ENCODE measurements around the gene MRPS10.
A peak's percentile ranks its signal among the peaks of the same experiment; 100 is the strongest.

MRPS10 gene

GRCh38 chr6:42228305-42228704 lies 10.6 kb upstream of the MRPS10 start:
- Mint-ChIP-seq H3K4me1 (peaks cover 5% of the 10 kb centered on the region), H3K9me3 (no peaks in the 10 kb centered on the region), H3K27ac (no peak overlapping the region), H3K36me3 (ENCODE audit: low read depth) (peaks cover 33% of the 10 kb centered on the region), H3K4me3 (no peak overlapping the region), H3K27me3 (ENCODE audit: low read depth) (peaks cover 4% of the 10 kb centered on the region)
- no peak for TF ChIP-seq CTCF (IDR thresholded peaks at IDR 0.05; ENCODE audit: unreplicated experiment in 3 of 3)

GRCh38 chr6:42227173-42227850 lies 9.7 kb upstream of the MRPS10 start:
- peaks cover 5% of the 10 kb centered on the region for H3K4me1 Mint-ChIP-seq
- H3K4me3 Mint-ChIP-seq: no peak overlapping the region
- H3K36me3 Mint-ChIP-seq (ENCODE audit: low read depth): peaks cover 27% of the 10 kb centered on the region
- peak overlapping the region; percentile 13 to 92 (median 80) for H3K27ac Mint-ChIP-seq
- H3K9me3 Mint-ChIP-seq: no peaks in the 10 kb centered on the region
- no peak for TF ChIP-seq CTCF (IDR thresholded peaks at IDR 0.05; ENCODE audit: unreplicated experiment in 3 of 3)
- peaks cover 4% of the 10 kb centered on the region for H3K27me3 Mint-ChIP-seq (ENCODE audit: low read depth)

GRCh38 chr6:42226645-42227143 lies 9.0 kb upstream of the MRPS10 start:
- Mint-ChIP-seq H3K27me3 (ENCODE audit: low read depth) (peaks cover 4% of the 10 kb centered on the region), H3K4me1 (peaks cover 5% of the 10 kb centered on the region), H3K9me3 (no peaks in the 10 kb centered on the region), H3K36me3 (ENCODE audit: low read depth) (peaks cover 21% of the 10 kb centered on the region), H3K27ac (peak overlapping the region; percentile 7 to 92 (median 13)), H3K4me3 (no peak overlapping the region)
- TF ChIP-seq CTCF (IDR thresholded peaks at IDR 0.05; ENCODE audit: unreplicated experiment in 3 of 3): no peak

GRCh38 chr6:42226161-42226611 lies 8.5 kb upstream of the MRPS10 start:
- Mint-ChIP-seq H3K9me3 (no peaks in the 10 kb centered on the region), H3K4me3 (no peak overlapping the region), H3K4me1 (peaks cover 5% of the 10 kb centered on the region), H3K36me3 (ENCODE audit: low read depth) (peaks cover 21% of the 10 kb centered on the region), H3K27me3 (ENCODE audit: low read depth) (peaks cover 8% of the 10 kb centered on the region), H3K27ac (peak overlapping the region; percentile 7 to 92 (median 13))
- TF ChIP-seq CTCF (IDR thresholded peaks at IDR 0.05; ENCODE audit: unreplicated experiment in 3 of 3): no peak

GRCh38 chr6:42225419-42225818 lies 7.8 kb upstream of the MRPS10 start:
- Mint-ChIP-seq H3K4me3 (no peak overlapping the region), H3K36me3 (ENCODE audit: low read depth) (peaks cover 20% of the 10 kb centered on the region), H3K9me3 (no peaks in the 10 kb centered on the region), H3K27me3 (ENCODE audit: low read depth) (peaks cover 8% of the 10 kb centered on the region), H3K4me1 (peaks cover 5% of the 10 kb centered on the region), H3K27ac (peak overlapping the region in 2 of 3 experiments; percentile 13 to 23)
- no peak for TF ChIP-seq CTCF (IDR thresholded peaks at IDR 0.05; ENCODE audit: unreplicated experiment in 3 of 3)

GRCh38 chr6:42225029-42225339 lies 7.3 kb upstream of the MRPS10 start:
- TF ChIP-seq CTCF (IDR thresholded peaks at IDR 0.05; ENCODE audit: unreplicated experiment in 3 of 3): no peak
- no peak overlapping the region for H3K4me3 Mint-ChIP-seq
- peaks cover 5% of the 10 kb centered on the region for H3K4me1 Mint-ChIP-seq
- no peaks in the 10 kb centered on the region for H3K9me3 Mint-ChIP-seq
- H3K27ac Mint-ChIP-seq: no peak overlapping the region
- H3K36me3 Mint-ChIP-seq (ENCODE audit: low read depth): peaks cover 17% of the 10 kb centered on the region
- peaks cover 8% of the 10 kb centered on the region for H3K27me3 Mint-ChIP-seq (ENCODE audit: low read depth)

Measured in nephron (organoid).